ENCODE results near the gene HS3ST4.
"Not testable (repeated sequence)": the region's sequence is repeated elsewhere in the genome, so short reads cannot be mapped to it uniquely, and the experiment has no call there.

HS3ST4 gene

GRCh38 chr16:26016989-26017388 is 325.2 kb downstream of the HS3ST4 start:
- DNase-seq = no peak

DNA sequence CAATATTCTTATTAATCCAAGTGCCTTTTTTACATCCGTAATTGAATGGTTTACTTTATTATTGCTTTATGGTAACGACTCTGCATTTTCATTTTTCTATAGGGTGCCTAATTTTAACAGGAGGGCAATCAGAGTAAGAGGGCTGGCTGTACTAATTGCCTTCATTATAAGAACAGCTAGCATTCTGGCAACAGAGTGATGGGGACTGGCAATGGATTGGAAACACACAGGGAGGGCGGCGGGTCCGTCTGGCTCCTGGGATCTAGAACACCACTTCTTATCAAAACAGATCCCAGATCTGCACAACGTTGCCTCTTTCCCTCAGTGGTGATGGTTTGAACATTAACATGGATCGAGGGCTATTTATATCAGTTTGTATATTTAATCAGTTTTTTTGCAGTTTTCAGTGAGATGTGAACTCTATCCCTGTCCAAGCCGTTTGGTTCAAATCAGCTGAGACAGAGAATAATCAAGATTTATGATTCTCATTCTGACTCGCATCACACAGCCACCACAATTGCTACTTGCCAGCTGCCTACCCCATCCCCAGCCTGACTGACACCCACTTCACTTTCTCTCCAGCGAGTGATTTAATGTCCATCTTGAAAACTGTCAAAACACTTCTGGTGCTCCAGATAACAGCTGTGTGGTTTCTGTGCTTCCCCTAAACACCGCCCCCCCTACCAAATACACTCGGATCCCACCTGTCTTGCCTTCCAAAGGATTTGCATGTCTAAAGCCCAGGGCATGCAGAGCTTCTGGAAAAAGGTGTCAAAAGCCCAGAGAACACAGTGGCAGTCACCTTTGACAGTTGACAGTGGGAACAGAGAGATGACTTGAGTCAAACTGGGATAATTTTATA is 327.9 kb downstream of the HS3ST4 start:
- DNase-seq = no peak

DNA sequence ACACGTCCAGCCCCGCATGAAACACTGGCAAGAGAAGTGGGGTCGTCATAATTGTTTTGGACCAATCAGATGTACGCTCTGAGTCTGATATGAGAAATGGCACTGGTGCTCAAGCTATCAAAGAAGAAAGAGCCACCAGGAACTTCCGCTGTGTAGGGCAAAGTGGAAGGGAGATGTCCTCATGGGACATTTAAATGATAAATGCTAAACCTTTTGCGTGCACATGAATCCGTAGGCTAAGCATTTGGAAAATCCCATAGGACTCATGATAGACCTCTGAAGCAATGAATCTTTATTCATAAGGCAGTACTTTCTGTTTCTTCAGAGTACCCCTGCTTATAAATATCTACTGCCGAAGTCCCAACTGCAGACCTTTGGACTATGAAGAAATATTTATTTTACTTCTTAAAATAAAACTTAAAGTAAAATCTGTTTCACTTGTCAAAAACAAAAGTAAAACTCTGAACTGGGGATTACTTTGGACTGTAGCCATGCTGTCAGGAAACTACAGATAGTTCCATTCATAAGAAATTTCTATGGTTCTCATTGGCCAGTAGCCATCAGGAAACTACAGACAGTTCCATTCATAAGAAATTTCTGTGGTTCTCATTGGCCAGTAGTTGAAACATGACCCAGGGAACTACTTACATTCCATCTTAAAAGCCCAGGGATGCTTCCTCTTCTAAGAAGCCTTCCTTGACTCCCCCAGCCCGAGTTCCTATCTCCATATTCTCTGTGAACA is 335.1 kb downstream of the HS3ST4 start:
- no peak for DNase-seq

DNA sequence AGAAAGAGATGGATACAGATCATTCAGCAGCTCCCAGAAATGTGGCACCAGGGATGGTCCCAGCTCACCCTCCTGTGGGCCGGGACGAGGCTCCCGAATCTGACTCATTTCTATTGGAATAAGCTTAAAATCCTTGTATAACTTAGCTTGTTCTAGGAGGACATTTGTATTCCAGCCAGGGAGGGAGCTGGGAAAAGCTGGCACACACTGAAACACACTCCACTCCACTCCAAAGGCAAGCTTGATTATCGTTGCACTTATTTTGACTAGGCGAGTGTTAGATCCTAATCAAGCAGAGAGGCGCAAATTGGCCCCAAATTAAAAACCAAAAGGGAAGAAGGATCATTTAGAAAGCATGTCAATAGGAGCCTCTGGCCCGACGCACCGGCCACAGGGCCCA is 339.5 kb downstream of the HS3ST4 start:
- no peak for DNase-seq

- not testable (repeated sequence) for DNase-seq
Observed at GRCh38 chr16:26032661-26033060, 340.9 kb downstream of the HS3ST4 start.

- no peak for DNase-seq
Observed at GRCh38 chr16:26041952-26042668, 350.4 kb downstream of the HS3ST4 start.

GRCh38 chr16:26050472-26050871 is 358.7 kb downstream of the HS3ST4 start:
- DNase-seq = no peak

DNA sequence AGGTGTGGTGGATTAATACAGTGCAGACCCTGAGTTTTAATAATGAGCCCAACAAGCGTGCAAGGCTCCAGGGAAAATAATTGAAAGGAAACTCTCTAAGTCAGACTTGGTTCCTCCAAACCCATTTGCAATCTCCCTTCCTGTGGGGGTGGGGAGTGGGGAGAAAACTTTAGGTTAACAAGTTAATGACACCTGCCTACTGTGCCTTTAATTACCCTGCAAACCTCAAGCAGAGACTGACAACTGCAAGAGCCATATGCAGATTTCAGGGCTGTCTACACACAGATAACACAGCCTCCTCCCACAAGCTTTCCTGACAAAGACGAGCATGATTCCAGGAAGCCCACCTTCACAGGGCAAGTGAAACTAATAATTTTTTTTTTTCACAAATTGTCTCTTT is 359.3 kb downstream of the HS3ST4 start:
- DNase-seq = no peak

- DNase-seq = no peak
Observed at GRCh38 chr16:26053889-26054288, 362.1 kb downstream of the HS3ST4 start.

DNA sequence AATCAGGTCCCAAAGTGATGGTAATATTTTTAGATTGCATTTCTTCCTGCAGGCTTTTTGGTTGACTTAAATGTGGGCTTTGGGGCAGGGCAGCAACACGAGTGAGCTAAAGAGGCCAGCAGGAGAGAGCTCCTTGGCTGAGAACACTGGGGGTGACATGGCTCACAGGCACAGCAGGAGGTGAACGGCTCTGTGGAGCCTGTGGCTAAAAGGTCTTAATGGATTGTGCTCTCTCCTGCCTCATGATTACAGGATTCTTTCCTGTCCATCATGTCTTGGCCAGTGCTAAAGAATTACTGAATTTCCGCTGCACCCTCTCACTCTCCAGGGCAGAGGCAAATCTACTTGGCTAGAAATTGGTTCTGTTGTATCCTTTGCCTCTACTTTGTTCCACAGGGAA is 366.6 kb downstream of the HS3ST4 start:
- DNase-seq = no peak

DNA sequence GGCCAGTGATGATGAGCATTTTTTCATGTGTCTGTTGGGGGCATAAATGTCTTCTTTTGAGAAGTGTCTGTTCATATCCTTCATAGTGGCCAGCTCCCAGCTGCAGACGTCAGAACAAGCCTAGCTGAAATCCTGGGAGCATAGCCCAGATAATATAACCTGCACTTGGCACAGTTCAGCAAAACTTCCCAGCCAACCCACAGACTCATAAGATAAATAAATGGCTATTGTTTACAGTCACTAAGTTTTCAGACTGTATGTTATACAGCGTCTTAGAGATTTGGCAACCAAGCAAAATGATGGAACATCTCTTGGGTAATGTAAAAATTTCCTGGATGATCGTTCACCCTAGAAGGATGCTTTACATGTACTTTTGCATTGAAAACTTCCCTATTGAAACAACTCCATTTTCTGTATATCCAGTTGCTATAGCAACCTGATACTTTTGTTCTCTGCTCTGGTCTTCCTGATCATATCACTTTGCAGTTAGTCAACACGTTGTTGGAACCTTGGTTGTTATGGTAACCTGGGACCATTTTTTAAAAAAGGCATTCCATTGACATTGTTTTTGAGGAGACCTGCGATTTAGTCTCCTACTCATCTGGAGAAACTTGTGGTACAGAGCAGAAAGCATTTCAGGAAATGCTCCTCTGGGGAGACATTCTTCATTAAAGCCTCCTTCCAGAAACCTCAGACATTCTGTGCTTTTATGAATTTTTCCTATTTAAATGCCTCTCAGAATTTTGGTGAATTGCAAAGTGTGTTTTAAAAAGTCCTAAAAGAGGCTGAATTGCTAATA is 378.7 kb downstream of the HS3ST4 start:
- DNase-seq = no peak

DNA sequence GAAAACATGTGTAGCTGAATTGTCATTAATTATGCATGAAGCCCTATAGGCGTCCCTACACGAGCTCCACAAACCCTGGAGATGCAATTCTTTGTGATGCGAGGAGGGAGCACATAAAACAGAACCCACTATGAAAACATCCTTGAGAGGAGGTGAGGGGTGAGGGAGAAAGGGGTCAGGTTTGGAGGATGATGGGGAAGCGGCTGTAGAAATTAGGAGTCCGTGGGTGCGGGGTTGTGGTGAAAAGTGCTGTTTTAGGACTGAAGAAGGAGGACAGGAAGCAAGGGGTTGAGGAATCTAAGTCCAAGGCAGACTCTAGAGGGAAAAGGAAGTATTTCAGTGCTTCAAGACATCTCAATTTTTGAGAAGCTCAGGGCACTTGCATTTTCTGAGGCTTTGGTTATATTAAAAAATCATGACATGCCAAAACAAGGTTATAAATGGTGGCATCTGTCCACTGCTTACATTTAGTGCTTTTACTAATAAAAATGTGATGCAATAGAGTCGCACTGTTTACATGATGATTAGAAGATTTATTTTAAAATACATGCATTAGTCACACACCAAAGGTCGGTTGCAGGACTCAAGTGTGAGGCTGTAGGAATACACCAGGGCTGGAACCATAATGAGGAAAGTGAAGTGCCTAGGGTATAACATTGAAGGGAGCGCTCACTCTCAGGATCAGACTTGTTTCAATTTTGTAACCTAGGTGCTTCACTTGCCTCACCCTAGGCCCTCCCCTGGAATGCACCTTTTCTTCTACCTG is 379.5 kb downstream of the HS3ST4 start:
- DNase-seq = no peak

GRCh38 chr16:26078716-26079355 is 387.1 kb downstream of the HS3ST4 start:
- DNase-seq = no peak

DNA sequence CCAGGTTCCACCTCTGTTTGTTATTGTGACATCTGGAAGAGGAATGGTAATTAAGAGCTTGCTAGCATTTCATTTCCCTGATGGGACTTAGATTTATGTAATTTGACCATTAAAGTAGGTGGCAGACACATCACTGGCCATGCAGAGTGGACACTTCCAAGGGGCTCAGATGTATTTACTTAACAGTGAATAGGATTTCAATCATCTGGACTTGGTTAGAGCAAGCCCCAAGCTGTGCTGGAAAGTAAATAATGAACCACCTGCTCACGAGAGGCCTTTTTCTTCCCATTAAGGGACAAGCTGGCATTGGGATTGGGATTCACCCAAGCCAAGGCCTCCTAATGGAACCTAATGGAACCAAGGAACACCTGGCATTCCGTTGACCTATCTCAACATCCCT is 395.3 kb downstream of the HS3ST4 start:
- no peak for DNase-seq

DNA sequence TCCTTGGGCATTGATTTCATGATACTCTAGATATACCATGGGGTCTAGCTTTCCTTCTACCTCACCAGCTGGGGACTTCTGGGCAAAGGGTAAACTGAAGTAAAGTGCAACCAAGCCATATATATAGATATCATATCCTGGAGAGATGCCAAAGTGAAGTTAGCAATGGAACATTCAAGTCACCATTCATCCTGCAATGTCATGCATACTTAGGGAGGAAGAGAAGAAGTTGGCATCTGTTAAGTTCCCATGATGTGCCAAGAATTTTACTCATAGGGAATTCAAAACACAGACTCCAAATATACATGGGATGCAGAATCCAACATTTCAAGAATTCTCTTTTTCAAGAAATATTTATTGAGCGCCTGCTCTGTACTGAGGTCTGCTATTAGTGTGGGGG is 399.8 kb downstream of the HS3ST4 start:
- DNase-seq = no peak

GRCh38 chr16:26098206-26098605 is 406.4 kb downstream of the HS3ST4 start:
- not testable (repeated sequence) for DNase-seq

DNA sequence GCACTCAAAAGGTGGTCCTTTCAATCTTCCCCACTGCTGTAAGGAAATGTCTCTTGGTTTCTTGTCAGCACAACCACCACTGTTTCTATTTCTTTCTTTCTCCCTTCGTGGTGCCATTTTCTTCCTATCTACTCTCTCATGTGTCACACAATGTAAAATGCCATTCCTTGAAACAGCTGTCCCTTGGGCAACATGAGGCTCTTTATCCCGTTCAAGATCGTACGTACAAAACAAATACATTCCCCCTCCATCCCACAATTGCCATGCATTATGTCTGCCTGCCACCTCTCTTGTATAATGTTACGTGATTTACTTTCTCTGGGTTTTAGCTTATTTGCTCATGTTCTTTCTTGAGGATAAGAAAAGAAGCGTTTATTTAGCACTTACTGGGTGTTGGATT is 410.6 kb downstream of the HS3ST4 start:
- no peak for DNase-seq

DNA sequence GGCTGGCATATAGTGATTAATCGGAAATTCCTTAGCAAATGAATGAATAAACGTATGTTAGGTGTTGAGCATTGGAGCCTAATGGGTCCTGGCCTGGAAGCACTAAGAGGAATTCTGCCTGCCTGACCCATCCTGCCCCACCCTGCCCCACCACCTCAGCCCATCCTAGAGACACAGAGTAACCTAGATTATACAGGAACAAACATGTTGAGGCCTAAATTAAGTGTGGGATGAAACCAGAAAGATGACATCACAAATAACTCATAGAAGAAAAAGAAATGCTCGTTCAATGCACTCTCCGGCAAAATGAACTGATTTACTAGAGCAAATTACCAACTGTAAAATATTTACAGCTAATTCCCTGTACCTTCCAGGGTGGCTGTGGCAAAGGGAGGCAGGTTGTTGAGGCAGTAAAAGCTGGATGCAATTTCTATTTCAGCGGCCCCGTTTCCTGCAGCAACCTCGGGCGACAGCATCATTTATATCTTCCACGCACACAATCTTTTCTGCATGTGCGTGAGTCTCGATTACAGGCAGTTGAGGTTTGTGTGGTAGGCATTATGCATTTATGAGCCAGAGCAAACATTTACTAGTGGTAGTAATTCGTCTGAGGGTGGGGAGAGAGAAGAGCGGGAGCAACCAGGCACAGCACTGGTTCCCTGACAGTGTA is 417.2 kb downstream of the HS3ST4 start:
- no peak for DNase-seq

- DNase-seq = no peak
Observed at GRCh38 chr16:26111900-26112299, 420.1 kb downstream of the HS3ST4 start.

DNA sequence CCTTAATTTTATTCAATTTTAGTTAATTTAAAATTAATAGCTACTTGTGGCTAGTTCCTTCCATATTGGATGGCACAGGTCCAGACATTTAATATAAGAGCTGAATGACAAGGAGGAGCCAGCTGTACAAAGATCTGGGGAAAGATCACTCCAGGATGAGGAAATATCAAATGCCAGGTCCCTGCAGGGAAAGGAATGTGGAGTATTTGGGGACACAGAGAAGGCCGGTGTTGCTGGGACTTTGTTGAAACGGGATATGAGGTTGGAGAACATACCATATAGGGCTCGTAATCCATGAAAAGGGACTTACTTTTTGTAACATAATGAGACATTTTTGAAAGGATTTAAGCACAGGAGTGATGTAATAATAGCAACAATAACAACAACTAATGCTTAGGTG is 426.8 kb downstream of the HS3ST4 start:
- DNase-seq = no peak

GRCh38 chr16:26120729-26121128 is 429.0 kb downstream of the HS3ST4 start:
- DNase-seq = no peak

All from amniotic stem cell (primary cell).